ENCODE results near the gene TWIST1.

- TF ChIP-seq CTCF (IDR thresholded peaks at IDR 0.05; ENCODE audit: low read depth, low read length) = no peak
- no peak for TF ChIP-seq EZH2phosphoT487 (IDR thresholded peaks at IDR 0.05; ENCODE audit: low read depth)
These were observed 47.6 kb downstream of the TWIST1 start for GRCh38 chr7:19069842-19070241.
